ENCODE data around the gene ANKRD37.

DNA sequence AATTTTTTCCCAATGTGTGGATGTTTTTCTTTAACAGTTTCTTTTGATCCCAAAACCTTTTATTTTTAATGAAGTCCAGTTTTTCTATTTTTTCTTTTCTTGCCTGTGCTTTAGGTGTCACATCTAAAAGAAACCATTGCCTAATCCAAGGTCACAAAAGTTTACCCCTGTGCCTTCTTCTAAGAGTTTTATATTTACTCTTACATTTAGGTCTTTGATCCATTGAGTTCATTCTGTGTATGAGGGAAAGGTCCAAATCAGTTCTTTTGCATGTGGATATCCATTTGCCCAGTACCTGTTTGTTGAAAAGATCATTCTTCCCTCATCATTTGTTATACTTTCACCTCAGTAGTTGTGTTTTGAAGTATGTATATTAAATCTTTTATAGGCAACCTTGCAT lies 13.9 kb upstream of the ANKRD37 start:
- TF ChIP-seq POLR2AphosphoS5 (IDR thresholded peaks at IDR 0.05) (no peak), POLR2A (IDR thresholded peaks at IDR 0.05) (no peak), EP300 (IDR thresholded peaks at IDR 0.05) (no peak)
- TF ChIP-seq, protein P1, sequence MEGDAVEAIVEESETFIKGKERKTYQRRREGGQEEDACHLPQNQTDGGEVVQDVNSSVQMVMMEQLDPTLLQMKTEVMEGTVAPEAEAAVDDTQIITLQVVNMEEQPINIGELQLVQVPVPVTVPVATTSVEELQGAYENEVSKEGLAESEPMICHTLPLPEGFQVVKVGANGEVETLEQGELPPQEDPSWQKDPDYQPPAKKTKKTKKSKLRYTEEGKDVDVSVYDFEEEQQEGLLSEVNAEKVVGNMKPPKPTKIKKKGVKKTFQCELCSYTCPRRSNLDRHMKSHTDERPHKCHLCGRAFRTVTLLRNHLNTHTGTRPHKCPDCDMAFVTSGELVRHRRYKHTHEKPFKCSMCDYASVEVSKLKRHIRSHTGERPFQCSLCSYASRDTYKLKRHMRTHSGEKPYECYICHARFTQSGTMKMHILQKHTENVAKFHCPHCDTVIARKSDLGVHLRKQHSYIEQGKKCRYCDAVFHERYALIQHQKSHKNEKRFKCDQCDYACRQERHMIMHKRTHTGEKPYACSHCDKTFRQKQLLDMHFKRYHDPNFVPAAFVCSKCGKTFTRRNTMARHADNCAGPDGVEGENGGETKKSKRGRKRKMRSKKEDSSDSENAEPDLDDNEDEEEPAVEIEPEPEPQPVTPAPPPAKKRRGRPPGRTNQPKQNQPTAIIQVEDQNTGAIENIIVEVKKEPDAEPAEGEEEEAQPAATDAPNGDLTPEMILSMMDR (IDR thresholded peaks at IDR 0.05): no peak

Data from upper lobe of left lung (tissue), 4 donors.